Neutrophil (primary cell): ENCODE measurements around the gene VPS39.

Experiments used
- H3K27ac ChIP-seq: fragments of 200-600 bp; sonication (generic); 2 replicates; pipeline ENCODE4 v1.5.1; 2016; ENCODE audit warnings: mild to moderate bottlenecking, moderate library complexity
- H3K27me3 ChIP-seq: fragments of 200-600 bp; sonication (generic); 2 replicates; pipeline ENCODE4 v1.6.0; 2016; ENCODE audit warnings: mild to moderate bottlenecking
- H3K36me3 ChIP-seq: fragments of 200-600 bp; sonication (generic); 2 replicates; pipeline ENCODE4 v1.5.1; 2017
- H3K4me1 ChIP-seq, 2 experiments: fragments of 200-600 bp in 1 of 2; sonication (generic) in 1 of 2; 1 replicate in 1 of 2; 2 replicates in 1 of 2; pipeline versions ENCODE4 v1.5.1 to v1.6.1; 2013 to 2016; ENCODE audit warnings: low read depth in 1 of 2, low read length in 1 of 2, mild to moderate bottlenecking in 1 of 2, moderate library complexity in 1 of 2; ENCODE audit not compliant: control insufficient read depth in 1 of 2, insufficient read depth in 1 of 2
- H3K4me3 ChIP-seq, 2 experiments: fragments of 200-600 bp in 1 of 2; sonication (generic) in 1 of 2; 1 replicate in 1 of 2; 2 replicates in 1 of 2; pipeline ENCODE4 v1.5.1; 2013 to 2016; ENCODE audit warnings: low read depth in 1 of 2, low read length in 1 of 2, mild to moderate bottlenecking in 1 of 2, moderate library complexity in 1 of 2
- H3K9me3 ChIP-seq: fragments of 200-600 bp; sonication (generic); 2 replicates; pipeline ENCODE4 v1.5.1; 2016
- CTCF ChIP-seq: fragments of 200-600 bp; sonication (generic); IDR thresholded peaks from 2 replicates; pipeline ENCODE4 v1.5.1; 2016; ENCODE audit warnings: antibody characterized with exemption

Gene VPS39

GRCh38 chr15:42135351-42135750 is 72.8 kb downstream of the VPS39 start:
- no peaks in the 10 kb centered on the region for H3K36me3 ChIP-seq
- H3K27ac ChIP-seq = no peak overlapping the region
- no peaks in the 10 kb centered on the region for H3K27me3 ChIP-seq
- no peaks in the 10 kb centered on the region for H3K4me1 ChIP-seq
- H3K4me3 ChIP-seq = no peak overlapping the region
- H3K9me3 ChIP-seq = no peaks in the 10 kb centered on the region
- TF ChIP-seq CTCF = no peak

GRCh38 chr15:42134617-42135245 is 73.4 kb downstream of the VPS39 start:
- Histone ChIP-seq H3K4me3 (no peak overlapping the region), H3K27me3 (no peaks in the 10 kb centered on the region), H3K9me3 (no peaks in the 10 kb centered on the region), H3K27ac (no peak overlapping the region), H3K4me1 (no peaks in the 10 kb centered on the region), H3K36me3 (no peaks in the 10 kb centered on the region)
- TF ChIP-seq CTCF = no peak

GRCh38 chr15:42133886-42134502 is 74.1 kb downstream of the VPS39 start:
- Histone ChIP-seq H3K4me3 (no peak overlapping the region), H3K27me3 (no peaks in the 10 kb centered on the region), H3K27ac (no peak overlapping the region), H3K4me1 (no peaks in the 10 kb centered on the region), H3K9me3 (no peaks in the 10 kb centered on the region), H3K36me3 (no peaks in the 10 kb centered on the region)
- TF ChIP-seq CTCF = peak; percentile 33

GRCh38 chr15:42133356-42133755 is 74.7 kb downstream of the VPS39 start:
- H3K27ac ChIP-seq = no peak overlapping the region
- no peaks in the 10 kb centered on the region for H3K27me3 ChIP-seq
- H3K4me3 ChIP-seq = no peak overlapping the region
- H3K36me3 ChIP-seq = no peaks in the 10 kb centered on the region
- H3K9me3 ChIP-seq = no peaks in the 10 kb centered on the region
- TF ChIP-seq CTCF = no peak
- H3K4me1 ChIP-seq = no peaks in the 10 kb centered on the region

- Histone ChIP-seq H3K4me1 (no peaks in the 10 kb centered on the region), H3K36me3 (no peaks in the 10 kb centered on the region), H3K4me3 (no peak overlapping the region), H3K9me3 (no peaks in the 10 kb centered on the region), H3K27me3 (no peaks in the 10 kb centered on the region), H3K27ac (no peak overlapping the region)
- no peak for TF ChIP-seq CTCF
Observed at GRCh38 chr15:42131826-42132806, 76.0 kb downstream of the VPS39 start.
